Right ventricle myocardium inferior (tissue), 1 donor: ENCODE measurements around the gene RACK1. TPM values are rescaled to one million over a fixed set of nuclear protein-coding genes. Genes with fewer than 3 reads are reported as not detected.
"Not testable (repeated sequence)": the region's sequence is repeated elsewhere in the genome, so short reads cannot be mapped to it uniquely, and the experiment has no call there.

Experiments used
- ATAC-seq: fragments of 200-7000 bp; cut with Tn5 transposase; one replicate; pipeline ENCODE4 v1.9.1; 2020; ENCODE audit warnings: mild to moderate bottlenecking, moderate library complexity
- DNase-seq: peaks from one replicate; pipeline ENCODE4 v3.0.0; 2021; ENCODE audit errors: missing footprints
- intact Hi-C: fragments of 100-400 bp; cut with DNase I; formaldehyde crosslinking; loops from one replicate; pipeline ENCODE4 v1.11.0; 2022
- long read RNA-seq: library from polyadenylated mRNA; unstranded; transcript quantifications from one replicate; pipeline ENCODE4 v2.0.0, GENCODE V29; 2021
- total RNA-seq: library from RNA; stranded (reverse); fragmentation: NEBNext Ultra II Directional; extraction: Animal tissue kit (Norgen Biotek cat#: 25700); gene quantifications from one replicate; pipeline ENCODE4 v1.2.1, GENCODE V29; 2021
- donor health status: DM: no; HTN: yes; CAD: no; lungs with severe emphysema.

Gene RACK1
- 693 TPM for total RNA-seq
- long read RNA-seq, transcript RACK1-227 (8 exons, 1,403 nt): major isoform, 334 of 349 reads
- long read RNA-seq, partial matches to known transcripts: 2 of 349 reads
- long read RNA-seq, other reads (novel, unspliced or antisense): 5 of 349 reads

- DNase-seq (peak; percentile 92), ATAC-seq (peak; percentile 78)
- intact Hi-C loops: loop anchor here (1.0 kb wide), 2 partner anchors 20 to 52 kb away; partner anchors contain the start of gene TRIM41
These were observed at the start of gene RACK1 for GRCh38 chr5:181243564-181244343. Gene RACK1 (minus strand): TSS chr5:181243906. CDS start chr5:181243800, 106 bp downstream.

DNA sequence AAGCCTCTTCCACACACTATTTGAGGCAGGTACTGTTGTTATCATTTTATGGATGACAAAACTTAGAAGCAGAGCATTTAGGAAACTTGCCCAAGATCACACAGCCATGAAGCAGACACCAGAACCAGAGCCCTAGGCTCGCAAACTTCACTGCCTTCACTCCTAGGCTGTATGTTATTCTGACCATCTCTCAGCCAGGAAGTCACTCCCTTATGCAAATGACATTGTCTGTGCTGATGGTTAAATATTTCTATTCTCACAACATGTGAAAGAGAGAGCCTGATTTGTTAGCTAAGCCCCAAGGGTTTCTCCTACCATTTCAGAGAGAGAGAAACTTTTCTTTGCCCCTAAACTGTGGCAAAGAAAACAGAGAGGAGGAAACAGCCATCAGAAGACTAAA is 43.6 kb upstream of the RACK1 start:
- ATAC-seq, intact Hi-C loops, DNase-seq: not testable (repeated sequence)

- ATAC-seq, intact Hi-C loops, DNase-seq: not testable (repeated sequence)
These were observed 42.4 kb upstream of the RACK1 start for GRCh38 chr5:181285962-181286705.

DNA sequence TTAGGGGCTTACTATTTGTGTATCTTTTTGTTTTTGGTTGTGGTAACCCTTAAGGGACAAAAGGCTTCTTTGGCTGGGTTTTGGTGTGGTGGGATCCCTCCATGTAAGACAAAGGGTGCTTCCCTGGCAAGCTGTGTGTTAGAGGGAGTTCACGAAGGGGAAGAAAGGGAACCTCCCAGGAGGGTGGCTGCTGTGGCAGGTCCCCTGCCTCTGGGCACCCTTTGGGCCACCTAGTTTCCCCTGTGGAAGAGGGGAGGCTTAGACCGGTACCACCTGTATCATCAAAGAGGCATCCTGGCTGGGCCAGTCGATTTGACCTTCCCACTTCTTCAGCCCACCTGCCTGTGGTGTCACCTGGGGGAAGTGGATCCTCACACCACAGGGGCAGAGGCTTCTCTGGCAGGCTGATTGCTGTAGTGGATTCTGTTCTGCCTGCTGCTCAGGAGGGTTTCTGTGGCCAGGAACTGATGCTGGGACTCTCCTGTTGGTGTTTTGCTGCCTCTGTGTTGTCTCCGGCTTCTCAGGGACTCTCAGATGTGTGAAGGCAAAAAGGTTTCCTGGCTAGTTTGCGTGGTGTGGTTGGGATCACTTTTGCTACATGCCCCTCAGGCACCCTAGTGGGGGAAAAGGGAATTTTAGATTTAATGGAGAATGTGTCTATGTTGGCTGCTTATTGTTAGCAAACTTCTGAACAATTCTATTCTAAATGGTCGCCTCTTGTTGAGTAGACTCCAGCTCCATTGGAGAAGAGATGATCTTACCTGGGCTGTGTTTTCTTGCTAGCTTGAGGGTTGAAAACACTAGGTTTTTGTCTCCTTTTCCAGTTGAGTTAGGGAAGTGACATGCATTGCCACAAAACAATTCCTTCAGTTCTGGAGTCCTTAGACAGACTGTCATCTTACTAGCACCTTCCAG is 40.4 kb upstream of the RACK1 start:
- intact Hi-C loops, DNase-seq, ATAC-seq: not testable (repeated sequence)

GRCh38 chr5:181283347-181283746 is 39.6 kb upstream of the RACK1 start:
- intact Hi-C loops: no loop called here
- DNase-seq: peak; percentile 41
- no peak for ATAC-seq

DNA sequence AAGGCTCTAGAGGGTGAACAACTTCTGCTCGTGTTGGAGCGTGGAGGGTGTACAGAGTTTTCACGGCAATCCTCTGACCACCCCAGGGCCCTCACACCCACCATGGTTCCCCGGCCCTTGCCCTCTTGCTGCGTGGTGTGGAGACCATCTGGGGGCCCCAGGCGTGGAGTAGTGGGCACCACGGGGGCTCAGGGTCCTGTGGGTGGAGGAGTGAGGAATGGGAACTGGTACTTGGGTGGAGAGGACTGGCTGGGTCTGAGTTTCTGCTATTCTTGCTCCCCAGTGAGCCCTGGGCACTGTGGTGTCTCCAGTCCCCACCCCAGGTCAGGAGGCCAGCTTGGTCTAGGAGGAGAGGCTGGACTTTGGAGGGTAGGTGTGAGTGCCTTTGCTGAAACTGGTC is 39.2 kb upstream of the RACK1 start:
- no peak for ATAC-seq
- intact Hi-C loops: no loop called here
- DNase-seq: peak; percentile 64

DNA sequence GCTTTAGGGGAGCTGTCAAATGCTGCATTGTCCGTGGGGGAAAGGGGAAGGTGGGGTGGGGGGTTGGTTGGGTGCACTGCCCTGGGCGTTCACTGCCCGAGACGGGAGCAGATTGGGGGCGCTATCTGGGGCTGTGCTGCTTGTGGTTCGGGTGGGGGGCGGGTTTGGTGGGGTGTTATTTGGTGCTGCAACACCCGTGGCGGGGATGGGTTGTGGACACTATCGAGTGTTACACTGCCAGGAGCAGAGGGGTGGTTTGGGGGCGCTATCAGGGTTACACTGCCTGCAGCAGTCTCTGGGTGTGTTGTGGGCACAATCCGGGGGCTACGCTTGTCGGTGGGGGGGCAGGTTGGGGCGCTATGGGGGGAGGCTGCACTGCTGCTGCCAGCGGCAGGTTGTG is 38.7 kb upstream of the RACK1 start:
- ATAC-seq, intact Hi-C loops: not testable (repeated sequence)
- DNase-seq: peak; percentile 61

DNA sequence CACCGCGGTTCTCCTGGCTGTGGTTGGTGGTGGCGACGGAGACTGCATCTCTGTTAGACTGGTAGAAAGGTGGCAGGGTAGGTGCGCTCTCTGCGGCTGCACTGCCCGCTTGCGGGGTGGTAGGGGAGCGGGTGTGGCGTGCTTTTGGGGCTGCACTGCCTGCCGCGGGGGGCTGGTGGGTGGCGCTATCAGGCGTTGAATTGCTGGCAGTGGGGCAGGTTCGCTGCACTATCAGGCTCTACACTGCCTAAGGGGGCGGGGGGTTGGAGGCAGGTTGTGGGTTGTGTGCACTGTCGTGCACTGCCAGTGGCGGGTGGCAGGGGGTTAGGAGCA is 38.2 kb upstream of the RACK1 start:
- intact Hi-C loops: no loop called here
- DNase-seq (peak; percentile 50), ATAC-seq (no peak)

- DNase-seq: peak; percentile 27
- intact Hi-C loops: no loop called here
- ATAC-seq: no peak
These were observed 37.6 kb upstream of the RACK1 start for GRCh38 chr5:181281077-181281983.

- ATAC-seq: no peak
- no peak for DNase-seq
- intact Hi-C loops: no loop called here
These were observed 36.6 kb upstream of the RACK1 start for GRCh38 chr5:181280251-181280762.

DNA sequence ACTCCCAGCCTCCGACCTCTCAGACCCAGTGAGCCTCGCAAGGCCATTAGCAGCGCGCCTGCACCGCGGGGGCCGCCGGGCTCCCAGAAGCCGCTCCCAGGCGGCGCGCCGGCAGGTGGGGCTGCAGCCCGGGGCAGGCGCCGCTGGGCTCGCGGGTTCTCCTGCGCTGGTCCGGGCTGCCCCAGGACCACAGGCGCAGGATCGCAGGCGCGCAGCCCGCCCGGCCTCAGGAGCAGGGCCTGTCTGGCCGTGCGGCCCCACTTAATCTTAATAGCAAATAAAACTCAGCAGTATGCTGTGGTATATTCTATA is 29.7 kb upstream of the RACK1 start:
- DNase-seq: not testable (repeated sequence)

DNA sequence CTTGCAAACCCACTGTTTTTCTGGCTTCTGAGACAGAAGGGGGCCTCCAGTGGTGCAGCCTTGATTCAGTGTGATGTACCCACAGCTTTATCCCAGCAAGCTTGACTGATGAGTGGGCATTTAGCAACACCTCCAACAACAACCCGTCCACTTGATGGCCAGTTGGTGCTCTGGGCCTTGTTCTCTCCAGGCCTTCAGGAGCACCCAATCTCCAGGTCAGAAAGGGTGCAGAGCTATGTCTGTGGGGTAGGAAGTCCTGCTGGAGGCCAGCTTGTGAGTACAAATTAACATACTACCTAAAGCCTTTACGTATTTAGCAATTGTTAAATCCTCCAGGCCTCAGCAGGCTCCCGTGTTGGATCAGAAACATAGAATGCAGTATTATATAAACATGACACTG is 27.4 kb upstream of the RACK1 start:
- ATAC-seq: no peak
- DNase-seq: no peak
- intact Hi-C loops: no loop called here

More for the DNA sequence above, 29.7 kb upstream of the RACK1 start:
- intact Hi-C loops: not testable (repeated sequence)
- ATAC-seq: peak; percentile 42

GRCh38 chr5:181267907-181268306 is 24.2 kb upstream of the RACK1 start:
- ATAC-seq, intact Hi-C loops, DNase-seq: not testable (repeated sequence)

DNA sequence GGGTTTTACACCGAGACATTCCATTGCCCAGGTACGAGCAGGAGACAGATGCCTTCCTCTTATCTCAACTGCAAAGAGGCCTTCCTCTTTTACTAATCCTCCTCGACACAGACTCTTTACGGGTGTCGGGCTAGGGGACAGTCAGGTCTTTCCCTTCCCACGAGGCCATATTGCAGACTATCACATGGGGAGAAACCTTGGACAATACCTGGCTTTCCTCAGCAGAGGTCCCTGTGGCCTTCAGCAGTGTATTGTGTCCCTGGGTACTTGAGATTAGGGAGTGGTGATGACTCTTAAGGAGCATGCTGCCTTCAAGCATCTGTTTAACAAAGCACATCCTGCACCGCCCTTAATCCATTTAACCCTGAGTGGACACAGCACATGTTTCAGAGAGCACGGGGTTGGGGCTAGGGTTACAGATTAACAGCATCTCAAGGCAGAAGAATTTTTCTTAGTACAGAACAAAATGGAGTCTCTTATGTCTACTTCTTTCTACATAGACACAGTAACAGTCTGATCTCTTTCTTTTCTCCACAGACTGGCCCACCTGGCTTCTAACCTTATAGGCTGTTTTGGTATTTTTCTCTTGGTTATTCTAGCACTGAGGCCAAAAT is 23.7 kb upstream of the RACK1 start:
- DNase-seq, ATAC-seq, intact Hi-C loops: not testable (repeated sequence)

DNA sequence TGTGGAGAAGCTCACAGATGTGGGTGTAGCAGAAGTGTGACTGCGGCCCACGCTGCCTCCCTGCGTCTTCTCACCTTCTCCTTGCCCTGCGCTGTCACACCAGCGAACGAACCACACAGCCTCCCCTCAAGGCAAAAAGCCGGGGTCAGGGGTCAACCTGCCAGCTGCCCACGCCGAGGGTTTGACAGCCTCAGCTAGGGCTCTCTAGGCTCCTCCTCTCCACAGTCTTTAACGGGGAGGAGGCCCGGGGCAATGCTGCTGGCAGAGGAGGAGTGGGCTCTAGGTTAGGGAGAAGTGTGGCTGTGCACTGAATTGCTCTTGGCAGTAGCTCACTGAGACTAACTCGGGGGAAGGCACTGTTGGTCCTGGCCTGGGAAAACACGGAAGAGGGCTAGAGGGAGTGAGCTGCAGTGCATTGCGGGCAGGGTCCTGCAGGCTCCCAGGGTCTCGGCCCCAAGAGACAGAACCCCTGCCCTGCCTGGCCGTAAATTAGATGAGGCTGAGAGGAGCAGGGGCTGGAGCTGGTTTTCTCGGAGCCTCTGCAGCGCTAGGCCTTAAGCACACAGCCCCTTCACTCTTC is 21.5 kb upstream of the RACK1 start:
- intact Hi-C loops: no loop called here
- no peak for ATAC-seq
- peak; percentile 11 for DNase-seq

GRCh38 chr5:181263633-181264032 is 19.9 kb upstream of the RACK1 start:
- no peak for DNase-seq
- intact Hi-C loops: no loop called here
- no peak for ATAC-seq
